ENCODE data around the gene NLK. TPM values are rescaled to one million over a fixed set of nuclear protein-coding genes. Genes with fewer than 3 reads are reported as not detected.
A peak's percentile ranks its signal among the peaks of the same experiment; 100 is the strongest.

NLK gene
- total RNA-seq, 1 experiment from 2014 or later: 40.3 TPM

- peaks cover 64% of the 10 kb centered on the region for H3K4me1 Mint-ChIP-seq
- peak overlapping the region; percentile 61 for H3K27ac Mint-ChIP-seq
- H3K4me3 Mint-ChIP-seq: no peak overlapping the region
- ATAC-seq (no peak), DNase-seq (ENCODE audit: low spot score) (no peak)
- no peaks in the 10 kb centered on the region for H3K27me3 Mint-ChIP-seq (ENCODE audit: low read depth)
- H3K36me3 Mint-ChIP-seq: peaks cover 18% of the 10 kb centered on the region
- ChIA-PET POLR2A (no interaction called here), CTCF (interaction anchor here (0.7 to 1.1 kb wide), 5 partner anchors 11 to 157 kb away, joined by 3 to 4 read pairs (median 3); no protein-coding TSS in a partner anchor)
- H3K9me3 Mint-ChIP-seq: peaks cover 13% of the 10 kb centered on the region
- TF ChIP-seq EMX1 (CRISPR knock-in tag; IDR thresholded peaks at IDR 0.05) (peak; percentile 69; the same call in 1 of the 2 replicates), JUN (CRISPR knock-in tag; IDR thresholded peaks at IDR 0.05) (no peak)
Observed at GRCh38 chr17:28093999-28094716, 51.7 kb downstream of the NLK start.

- TF ChIP-seq STAT6 (CRISPR knock-in tag; conservative IDR thresholded peaks at IDR 0.05; ENCODE audit: low read depth): no peak
- TF ChIP-seq TCF7 (CRISPR knock-in tag; IDR thresholded peaks at IDR 0.05; ENCODE audit: low read depth): no peak
- no peak for TF ChIP-seq TP53 (CRISPR knock-in tag; IDR thresholded peaks at IDR 0.05)
- TF ChIP-seq E2F5 (CRISPR knock-in tag; IDR thresholded peaks at IDR 0.05): no peak
- no peak for TF ChIP-seq CDX4 (CRISPR knock-in tag; IDR thresholded peaks at IDR 0.05; ENCODE audit: borderline replicate concordance)
- no peak for TF ChIP-seq ZBTB21 (CRISPR knock-in tag; IDR thresholded peaks at IDR 0.05; ENCODE audit: borderline replicate concordance)
- no peak for TF ChIP-seq TEAD1 (CRISPR knock-in tag; IDR thresholded peaks at IDR 0.05)
- no peak for TF ChIP-seq AFF4 (CRISPR knock-in tag; IDR thresholded peaks at IDR 0.05; ENCODE audit: borderline replicate concordance)
- TF ChIP-seq KAT7 (CRISPR knock-in tag; IDR thresholded peaks at IDR 0.05; ENCODE audit: borderline replicate concordance): no peak
- TF ChIP-seq GRHL2 (CRISPR knock-in tag; IDR thresholded peaks at IDR 0.05; ENCODE audit: insufficient replicate concordance, severe bottlenecking): no peak
- no peak for TF ChIP-seq CBFB (CRISPR knock-in tag; IDR thresholded peaks at IDR 0.05; ENCODE audit: low read depth)
- TF ChIP-seq NFE2L1 (CRISPR knock-in tag; IDR thresholded peaks at IDR 0.05): no peak
- H3K36me3 Mint-ChIP-seq: peaks cover 5% of the 10 kb centered on the region; the same call in 1 of the 2 replicates
- DNase-seq (ENCODE audit: low spot score) (no peak), ATAC-seq (no peak)
- CTCF ChIA-PET: no interaction called here
- no peaks in the 10 kb centered on the region for H3K27me3 Mint-ChIP-seq (ENCODE audit: low read depth)
- POLR2A ChIA-PET: no interaction called here
- H3K27ac Mint-ChIP-seq: no peak overlapping the region
- no peaks in the 10 kb centered on the region for H3K9me3 Mint-ChIP-seq
- H3K4me1 Mint-ChIP-seq: peaks cover 53% of the 10 kb centered on the region
- no peak overlapping the region for H3K4me3 Mint-ChIP-seq
Observed at GRCh38 chr17:28096756-28097155, 54.3 kb downstream of the NLK start.
